ENCODE data around the gene TRIO. TPM values are rescaled to one million over a fixed set of nuclear protein-coding genes. Genes with fewer than 3 reads are reported as not detected.

TRIO gene
- total RNA-seq, 5 donors from 2014 or later (not counting 1 experiment from before 2014, with no cell fraction given): 6.2 to 31.1 (median 11.8) TPM

DNA sequence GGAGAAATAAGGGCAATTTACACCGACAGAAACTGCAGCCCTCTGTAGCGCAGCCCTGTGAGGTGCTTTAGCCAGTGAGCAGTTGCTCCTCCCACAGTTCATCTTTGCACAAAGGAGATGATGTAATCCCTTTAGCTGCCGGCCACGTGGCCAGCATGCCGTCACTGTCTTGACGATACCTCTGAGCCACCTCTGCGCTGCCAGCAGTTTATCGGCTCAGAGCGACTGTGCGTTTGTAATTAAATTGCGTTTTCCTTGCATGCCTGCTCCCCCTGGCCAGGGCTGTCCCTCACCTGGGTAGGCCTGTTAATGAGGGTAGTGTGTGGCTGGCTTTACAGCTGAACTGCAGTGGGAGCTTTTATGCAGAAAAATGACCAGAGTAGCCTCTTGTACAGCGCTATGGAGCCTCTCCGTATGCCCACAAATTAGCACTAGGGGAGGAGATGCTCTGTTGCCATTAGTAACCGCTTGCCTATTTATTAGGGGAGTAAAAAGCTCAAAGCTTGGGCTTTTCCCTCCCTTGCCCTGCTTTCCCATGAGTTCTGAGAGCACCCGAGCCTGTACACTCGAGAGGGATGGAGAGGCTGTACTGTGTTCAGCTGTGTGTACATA is 107.0 kb downstream of the TRIO start:
- no peak overlapping the region for H3K27ac ChIP-seq (ENCODE audit: low read length)
- no peak for ATAC-seq (replicated peaks in 1 of 4)
- DNase-seq: no peak

DNA sequence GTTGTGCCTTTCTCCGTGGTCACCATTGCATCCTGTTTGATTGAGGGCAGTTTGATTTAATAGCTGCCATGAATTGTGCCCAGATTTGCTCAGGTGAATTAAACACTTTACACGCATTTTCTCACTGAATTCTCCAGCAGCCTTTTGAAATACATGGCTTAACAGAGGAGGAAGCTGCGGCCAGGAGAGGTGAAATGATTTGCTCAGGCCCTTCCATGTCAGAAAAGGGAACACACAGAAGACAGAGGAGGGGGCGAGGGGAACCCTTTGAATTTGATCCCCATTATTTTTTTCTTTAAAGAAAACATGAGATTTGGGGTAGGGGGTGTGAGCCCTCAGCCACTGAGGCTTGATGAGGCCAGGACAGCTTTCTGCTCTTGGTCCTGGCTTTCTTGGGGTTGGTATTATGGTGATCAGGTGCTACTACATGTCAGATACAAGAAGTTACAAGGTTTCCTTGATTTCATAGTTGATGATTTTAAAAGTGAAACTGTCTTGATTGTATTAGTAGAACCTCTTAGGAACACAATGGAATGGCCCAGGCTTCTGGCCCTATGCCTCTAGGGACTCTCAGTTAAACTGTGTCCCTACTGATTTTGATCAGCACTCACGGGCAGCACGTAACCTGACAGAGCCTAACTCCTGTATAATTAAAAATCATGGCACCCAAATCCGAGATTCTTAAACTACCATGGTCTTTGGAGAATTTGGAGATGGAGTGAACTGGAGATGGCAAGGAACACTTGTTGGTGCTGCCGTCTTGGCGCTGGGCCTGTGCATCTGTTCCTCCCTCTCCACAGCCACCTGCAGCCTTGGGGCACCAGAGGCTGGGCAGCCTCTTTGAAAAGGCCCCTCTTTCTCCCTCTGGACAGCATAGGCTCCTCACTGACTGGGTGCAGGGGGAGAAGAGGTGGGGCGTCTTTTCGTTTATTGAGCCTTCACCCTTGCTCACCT is 107.9 kb downstream of the TRIO start:
- H3K27ac Mint-ChIP-seq: no peak overlapping the region
- no CpG with 5 or more reads among the region's 11 CpGs for WGBS (ENCODE audit: insufficient coverage)
- CTCF ChIA-PET: no interaction called here

More for the DNA sequence above, 107.0 kb downstream of the TRIO start:
- Histone ChIP-seq H3K9me3 (no peaks in the 10 kb centered on the region), H3K36me3 (ENCODE audit: control insufficient read depth in 2 of 2, extremely low read depth in 1 of 2, insufficient read depth in 1 of 2, low read length in 1 of 2) (no peaks in the 10 kb centered on the region), H3K4me1 (ENCODE audit: control insufficient read depth in 1 of 2, extremely low read depth in 1 of 2, insufficient read depth in 2 of 2, low read length in 2 of 2) (no peaks in the 10 kb centered on the region), H3K4me3 (ENCODE audit: control insufficient read depth in 1 of 2, extremely low read depth in 1 of 2, low read length in 1 of 2) (no peak overlapping the region), H3K27me3 (replicated peaks in 1 of 2; ENCODE audit: control insufficient read depth in 2 of 2, extremely low read depth in 1 of 2, insufficient read depth in 2 of 2, low read length in 1 of 2) (peaks cover 0 to 12% of the 10 kb centered on the region in 2 experiments)
- Mint-ChIP-seq H3K4me3 (no peak overlapping the region), H3K27ac (no peak overlapping the region), H3K36me3 (no peaks in the 10 kb centered on the region), H3K4me1 (no peaks in the 10 kb centered on the region), H3K9me3 (peaks cover 0 to 3% (median 0%) of the 10 kb centered on the region in 3 donors), H3K27me3 (peaks cover 5 to 7% of the 10 kb centered on the region in 2 donors)
- ChIA-PET CTCF (no interaction called here), POLR2A (interaction anchor here in 1 of 2 donors (0.6 kb wide), 1 partner anchor 437 kb away, joined by 10 read pairs; no protein-coding TSS in a partner anchor)
- WGBS (ENCODE audit: insufficient coverage): 86% methylated on average over 12 of the region's 16 CpGs

DNA sequence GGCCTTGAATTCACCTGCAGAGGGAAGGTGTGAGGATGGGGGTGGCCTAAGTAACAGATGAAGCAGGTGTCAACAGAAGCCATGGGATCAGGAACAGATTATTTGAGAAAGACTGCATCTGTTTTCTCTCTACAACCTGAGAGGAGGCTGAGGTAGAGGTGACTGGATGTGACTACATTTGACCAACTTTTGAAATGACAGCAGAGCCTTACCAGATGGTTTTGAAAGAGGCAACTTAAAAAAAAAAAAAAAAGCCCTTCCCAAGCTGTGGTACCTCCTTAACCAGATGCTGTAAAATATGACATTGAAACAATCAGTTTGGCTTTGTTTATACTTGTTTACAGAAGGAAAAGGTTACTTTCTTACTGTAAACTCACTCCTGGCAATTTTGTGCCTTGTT is 108.6 kb downstream of the TRIO start:
- ATAC-seq (replicated peaks in 1 of 4) (no peak), DNase-seq (no peak)
- Mint-ChIP-seq H3K36me3 (peaks cover 4% of the 10 kb centered on the region), H3K27me3 (peaks cover 4 to 6% of the 10 kb centered on the region in 2 donors), H3K4me3 (no peak overlapping the region), H3K4me1 (no peaks in the 10 kb centered on the region), H3K27ac (no peak overlapping the region), H3K9me3 (peaks cover 0 to 9% (median 4%) of the 10 kb centered on the region in 3 donors)
- POLR2A ChIA-PET: no interaction called here
- no peaks in the 10 kb centered on the region for H3K9me3 ChIP-seq
- H3K27me3 ChIP-seq (replicated peaks in 1 of 2; ENCODE audit: control insufficient read depth in 2 of 2, extremely low read depth in 1 of 2, insufficient read depth in 2 of 2, low read length in 1 of 2): peaks cover 0 to 11% of the 10 kb centered on the region in 2 experiments
- no peak overlapping the region for H3K4me3 ChIP-seq (ENCODE audit: control insufficient read depth in 1 of 2, extremely low read depth in 1 of 2, low read length in 1 of 2)
- CTCF ChIA-PET: no interaction called here
- no peaks in the 10 kb centered on the region for H3K4me1 ChIP-seq (ENCODE audit: control insufficient read depth in 1 of 2, extremely low read depth in 1 of 2, insufficient read depth in 2 of 2, low read length in 2 of 2)
- no peak overlapping the region for H3K27ac ChIP-seq (ENCODE audit: low read length)
- no peaks in the 10 kb centered on the region for H3K36me3 ChIP-seq (ENCODE audit: control insufficient read depth in 2 of 2, extremely low read depth in 1 of 2, insufficient read depth in 1 of 2, low read length in 1 of 2)

More for the DNA sequence above, 107.9 kb downstream of the TRIO start:
- Mint-ChIP-seq H3K4me3 (no peak overlapping the region), H3K27me3 (peaks cover 5 to 7% of the 10 kb centered on the region in 2 donors), H3K9me3 (peaks cover 0 to 7% (median 1%) of the 10 kb centered on the region in 3 donors), H3K4me1 (no peaks in the 10 kb centered on the region), H3K36me3 (peaks cover 3% of the 10 kb centered on the region)
- POLR2A ChIA-PET: interaction anchor here in 1 of 2 donors (0.6 kb wide), 1 partner anchor 438 kb away, joined by 10 read pairs; no protein-coding TSS in a partner anchor
- Histone ChIP-seq H3K36me3 (ENCODE audit: control insufficient read depth in 2 of 2, extremely low read depth in 1 of 2, insufficient read depth in 1 of 2, low read length in 1 of 2) (no peaks in the 10 kb centered on the region), H3K4me3 (ENCODE audit: control insufficient read depth in 1 of 2, extremely low read depth in 1 of 2, low read length in 1 of 2) (no peak overlapping the region), H3K27me3 (replicated peaks in 1 of 2; ENCODE audit: control insufficient read depth in 2 of 2, extremely low read depth in 1 of 2, insufficient read depth in 2 of 2, low read length in 1 of 2) (peaks cover 0 to 12% of the 10 kb centered on the region in 2 experiments), H3K4me1 (ENCODE audit: control insufficient read depth in 1 of 2, extremely low read depth in 1 of 2, insufficient read depth in 2 of 2, low read length in 2 of 2) (no peaks in the 10 kb centered on the region), H3K27ac (ENCODE audit: low read length) (no peak overlapping the region), H3K9me3 (no peaks in the 10 kb centered on the region)
- ATAC-seq (replicated peaks in 1 of 4): no peak
- DNase-seq: no peak

DNA sequence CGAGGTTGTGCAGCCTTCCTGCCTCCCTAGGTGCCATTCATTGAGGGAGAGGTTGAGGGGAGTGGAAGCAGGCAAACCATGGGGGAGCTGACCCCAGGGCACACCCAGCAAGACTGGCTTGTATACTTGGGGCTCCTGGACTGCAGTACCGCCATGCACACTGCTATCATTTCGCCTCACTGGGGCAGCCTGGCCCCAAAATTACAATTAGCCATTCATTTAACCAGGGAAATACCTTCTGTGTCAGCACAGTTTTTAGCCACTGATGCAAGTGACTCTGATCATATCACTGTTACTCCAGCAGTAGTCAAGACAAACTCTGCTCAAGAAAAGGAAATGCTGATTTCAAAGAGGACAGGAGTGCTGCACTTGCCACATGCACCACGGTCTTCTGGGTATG is 109.7 kb downstream of the TRIO start:
- WGBS (ENCODE audit: insufficient coverage): no CpG with 5 or more reads among the region's 4 CpGs
- Histone ChIP-seq H3K4me1 (ENCODE audit: control insufficient read depth in 1 of 2, extremely low read depth in 1 of 2, insufficient read depth in 2 of 2, low read length in 2 of 2) (peaks cover 0 to 2% of the 10 kb centered on the region in 2 experiments), H3K4me3 (ENCODE audit: control insufficient read depth in 1 of 2, extremely low read depth in 1 of 2, low read length in 1 of 2) (no peak overlapping the region), H3K36me3 (ENCODE audit: control insufficient read depth in 2 of 2, extremely low read depth in 1 of 2, insufficient read depth in 1 of 2, low read length in 1 of 2) (no peaks in the 10 kb centered on the region), H3K27me3 (replicated peaks in 1 of 2; ENCODE audit: control insufficient read depth in 2 of 2, extremely low read depth in 1 of 2, insufficient read depth in 2 of 2, low read length in 1 of 2) (peaks cover 0 to 7% of the 10 kb centered on the region in 2 experiments), H3K9me3 (no peaks in the 10 kb centered on the region), H3K27ac (ENCODE audit: low read length) (no peak overlapping the region)
- POLR2A ChIA-PET: no interaction called here
- Mint-ChIP-seq H3K27me3 (peaks cover 0 to 7% of the 10 kb centered on the region in 2 donors), H3K4me3 (no peak overlapping the region), H3K36me3 (peaks cover 4% of the 10 kb centered on the region), H3K27ac (no peak overlapping the region), H3K4me1 (no peaks in the 10 kb centered on the region), H3K9me3 (peaks cover 0 to 9% (median 6%) of the 10 kb centered on the region in 3 donors)
- no peak for ATAC-seq (replicated peaks in 1 of 4)
- CTCF ChIA-PET: no interaction called here
- DNase-seq: no peak

DNA sequence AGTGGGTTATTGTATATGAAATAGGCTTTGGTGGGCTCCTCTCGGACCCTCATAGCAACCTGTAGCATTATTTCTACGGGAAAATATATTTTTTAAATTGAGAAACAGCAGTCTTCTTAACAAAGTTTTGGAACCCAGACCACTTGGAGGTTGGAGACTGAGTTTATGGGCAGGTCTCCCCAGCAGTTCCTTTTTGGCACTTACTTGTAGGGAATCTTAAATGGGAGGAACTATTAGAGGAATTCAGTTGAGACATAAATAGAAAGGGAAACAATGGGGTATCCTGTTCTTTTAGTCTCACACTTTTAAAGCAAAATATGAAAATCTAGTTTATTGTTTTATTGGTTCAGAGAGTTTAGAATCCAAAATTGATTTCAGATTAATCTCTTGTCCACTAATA is 111.5 kb downstream of the TRIO start:
- H3K27ac Mint-ChIP-seq: no peak overlapping the region
- CTCF ChIA-PET: no interaction called here
- H3K9me3 Mint-ChIP-seq: peaks cover 0 to 9% (median 6%) of the 10 kb centered on the region in 3 donors
- Histone ChIP-seq H3K27me3 (replicated peaks in 1 of 2; ENCODE audit: control insufficient read depth in 2 of 2, extremely low read depth in 1 of 2, insufficient read depth in 2 of 2, low read length in 1 of 2) (peaks cover 0 to 17% of the 10 kb centered on the region in 2 experiments), H3K4me3 (ENCODE audit: control insufficient read depth in 1 of 2, extremely low read depth in 1 of 2, low read length in 1 of 2) (no peak overlapping the region), H3K27ac (ENCODE audit: low read length) (no peak overlapping the region), H3K4me1 (ENCODE audit: control insufficient read depth in 1 of 2, extremely low read depth in 1 of 2, insufficient read depth in 2 of 2, low read length in 2 of 2) (peaks cover 0 to 2% of the 10 kb centered on the region in 2 experiments), H3K36me3 (ENCODE audit: control insufficient read depth in 2 of 2, extremely low read depth in 1 of 2, insufficient read depth in 1 of 2, low read length in 1 of 2) (no peaks in the 10 kb centered on the region), H3K9me3 (no peaks in the 10 kb centered on the region)
- POLR2A ChIA-PET: no interaction called here
- no CpG with 5 or more reads among the region's 2 CpGs for WGBS (ENCODE audit: insufficient coverage)
- no peak for ATAC-seq (replicated peaks in 1 of 4)
- peaks cover 0 to 4% of the 10 kb centered on the region in 2 donors for H3K27me3 Mint-ChIP-seq
- H3K36me3 Mint-ChIP-seq: peaks cover 4% of the 10 kb centered on the region
- H3K4me1 Mint-ChIP-seq: no peaks in the 10 kb centered on the region
- DNase-seq: no peak
- H3K4me3 Mint-ChIP-seq: no peak overlapping the region

DNA sequence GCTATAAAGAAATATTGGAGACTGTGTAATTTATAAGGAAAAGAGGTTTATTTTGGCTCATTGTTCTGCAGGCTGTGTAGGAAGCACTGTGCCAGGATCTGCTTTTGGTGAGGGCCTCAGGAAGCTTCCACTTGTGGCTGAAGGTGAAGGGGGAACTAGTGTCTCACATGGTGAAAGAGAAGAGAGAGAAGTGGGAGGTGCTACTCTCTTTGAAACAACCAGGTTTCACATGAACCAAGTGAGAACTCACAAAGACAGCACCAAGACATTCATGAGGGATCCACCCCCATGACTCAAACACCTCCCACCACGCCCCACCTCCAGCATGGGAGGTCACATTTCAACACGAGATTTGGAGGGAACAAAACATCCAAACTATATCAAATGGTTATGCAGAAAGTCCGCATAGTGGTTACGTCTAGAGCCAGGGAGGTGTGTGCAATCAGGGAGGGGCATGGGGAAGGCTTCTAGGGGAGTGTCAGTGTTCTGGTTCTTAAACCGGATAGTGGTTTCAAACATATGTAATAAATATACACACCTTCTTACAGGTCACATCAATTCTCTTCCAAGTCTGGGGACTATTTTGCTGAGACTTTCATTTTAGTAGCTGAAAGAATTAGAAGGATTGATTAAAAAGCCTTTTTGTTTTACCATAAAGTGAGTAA is 113.0 kb downstream of the TRIO start:
- H3K27me3 Mint-ChIP-seq: peaks cover 0 to 7% of the 10 kb centered on the region in 2 donors
- POLR2A ChIA-PET: no interaction called here
- Histone ChIP-seq H3K27me3 (replicated peaks in 1 of 2; ENCODE audit: control insufficient read depth in 2 of 2, extremely low read depth in 1 of 2, insufficient read depth in 2 of 2, low read length in 1 of 2) (peaks cover 0 to 14% of the 10 kb centered on the region in 2 experiments), H3K4me3 (ENCODE audit: control insufficient read depth in 1 of 2, extremely low read depth in 1 of 2, low read length in 1 of 2) (no peak overlapping the region), H3K36me3 (ENCODE audit: control insufficient read depth in 2 of 2, extremely low read depth in 1 of 2, insufficient read depth in 1 of 2, low read length in 1 of 2) (no peaks in the 10 kb centered on the region), H3K27ac (ENCODE audit: low read length) (no peak overlapping the region), H3K4me1 (ENCODE audit: control insufficient read depth in 1 of 2, extremely low read depth in 1 of 2, insufficient read depth in 2 of 2, low read length in 2 of 2) (peaks cover 2 to 3% of the 10 kb centered on the region in 2 experiments), H3K9me3 (no peaks in the 10 kb centered on the region)
- ATAC-seq (replicated peaks in 1 of 4) (no peak), DNase-seq (no peak)
- WGBS (ENCODE audit: insufficient coverage): no CpG with 5 or more reads among the region's 5 CpGs
- no peaks in the 10 kb centered on the region for H3K4me1 Mint-ChIP-seq
- no peak overlapping the region for H3K4me3 Mint-ChIP-seq
- peaks cover 4% of the 10 kb centered on the region for H3K36me3 Mint-ChIP-seq
- peaks cover 0 to 9% (median 6%) of the 10 kb centered on the region in 3 donors for H3K9me3 Mint-ChIP-seq
- no peak overlapping the region for H3K27ac Mint-ChIP-seq
- CTCF ChIA-PET: interaction anchor here in 1 of 2 donors (0.5 kb wide), 1 partner anchor 280 kb away, joined by 3 read pairs; no protein-coding TSS in a partner anchor

All from T-cell (primary cell).